ENCODE measurements around the gene AHR. TPM values are rescaled to one million over a fixed set of nuclear protein-coding genes. Genes with fewer than 3 reads are reported as not detected.
"Not testable (repeated sequence)": the region's sequence is repeated elsewhere in the genome, so short reads cannot be mapped to it uniquely, and the experiment has no call there.

The AHR gene
- total RNA-seq, 4 donors from 2014 or later: 129 to 258 (median 149) TPM

DNA sequence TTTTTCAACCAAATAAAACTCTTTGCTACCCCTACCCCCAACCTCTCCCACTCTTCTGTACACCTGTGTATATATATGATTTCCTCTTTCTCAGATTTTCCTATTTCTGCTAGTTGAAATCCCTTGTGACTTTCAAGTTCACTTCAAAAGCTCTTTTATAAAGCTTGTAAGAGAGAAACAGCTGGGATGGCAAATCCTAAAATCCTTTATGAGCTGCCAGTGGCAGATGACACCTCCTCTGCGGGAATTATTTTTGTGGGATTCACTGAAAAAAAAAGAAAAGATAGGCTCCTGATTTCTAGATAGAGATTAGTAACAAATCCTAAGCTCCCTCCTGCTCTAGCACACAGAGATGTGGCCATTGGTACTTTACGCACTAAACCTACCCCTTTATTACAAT is 92.9 kb downstream of the AHR start:
- TF ChIP-seq, protein P1, sequence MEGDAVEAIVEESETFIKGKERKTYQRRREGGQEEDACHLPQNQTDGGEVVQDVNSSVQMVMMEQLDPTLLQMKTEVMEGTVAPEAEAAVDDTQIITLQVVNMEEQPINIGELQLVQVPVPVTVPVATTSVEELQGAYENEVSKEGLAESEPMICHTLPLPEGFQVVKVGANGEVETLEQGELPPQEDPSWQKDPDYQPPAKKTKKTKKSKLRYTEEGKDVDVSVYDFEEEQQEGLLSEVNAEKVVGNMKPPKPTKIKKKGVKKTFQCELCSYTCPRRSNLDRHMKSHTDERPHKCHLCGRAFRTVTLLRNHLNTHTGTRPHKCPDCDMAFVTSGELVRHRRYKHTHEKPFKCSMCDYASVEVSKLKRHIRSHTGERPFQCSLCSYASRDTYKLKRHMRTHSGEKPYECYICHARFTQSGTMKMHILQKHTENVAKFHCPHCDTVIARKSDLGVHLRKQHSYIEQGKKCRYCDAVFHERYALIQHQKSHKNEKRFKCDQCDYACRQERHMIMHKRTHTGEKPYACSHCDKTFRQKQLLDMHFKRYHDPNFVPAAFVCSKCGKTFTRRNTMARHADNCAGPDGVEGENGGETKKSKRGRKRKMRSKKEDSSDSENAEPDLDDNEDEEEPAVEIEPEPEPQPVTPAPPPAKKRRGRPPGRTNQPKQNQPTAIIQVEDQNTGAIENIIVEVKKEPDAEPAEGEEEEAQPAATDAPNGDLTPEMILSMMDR (IDR thresholded peaks at IDR 0.05): no peak
- DNase-seq (ENCODE audit: low spot score) (no peak), ATAC-seq (ENCODE audit: low FRiP score) (no peak)

DNA sequence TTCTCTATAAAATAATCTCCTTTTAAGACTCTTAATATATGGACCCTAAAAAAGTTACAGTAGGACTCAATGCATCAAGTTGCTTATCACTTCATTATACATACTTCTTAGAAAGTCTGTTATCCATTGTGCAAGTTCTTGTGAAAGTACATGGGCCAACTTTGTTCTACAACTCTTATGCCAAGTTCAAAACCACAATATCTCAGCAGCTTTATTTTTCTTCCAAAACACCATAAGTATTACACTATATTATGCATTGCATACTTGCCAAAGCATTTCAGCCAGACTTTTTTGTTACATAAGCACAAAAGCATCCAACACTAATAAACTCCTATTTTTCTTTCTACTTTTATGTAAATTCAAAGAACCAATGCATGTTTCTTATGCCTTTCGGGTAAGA is 94.4 kb downstream of the AHR start:
- DNase-seq (ENCODE audit: low spot score): no peak
- TF ChIP-seq, protein P1 (IDR thresholded peaks at IDR 0.05): no peak
- no peak for ATAC-seq (ENCODE audit: low FRiP score)

DNA sequence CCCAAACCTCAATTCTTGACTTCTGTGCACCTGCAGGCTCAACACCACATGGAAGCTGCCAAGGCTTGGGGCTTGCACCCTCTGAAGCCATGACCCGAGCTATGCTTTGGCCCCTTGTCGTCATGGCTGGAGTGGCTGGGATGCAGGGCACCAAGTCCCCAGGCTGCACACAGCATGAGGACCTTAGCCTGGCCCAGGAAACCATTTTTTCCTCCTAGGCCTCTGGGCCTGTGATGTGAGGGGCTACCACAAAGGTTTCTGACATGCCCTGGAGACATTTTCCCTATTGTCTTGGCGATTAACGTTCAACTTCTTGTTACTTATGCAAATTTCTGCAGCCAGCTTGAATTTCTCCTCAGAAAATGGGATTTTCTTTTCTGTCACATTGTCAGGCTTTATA is 96.1 kb downstream of the AHR start:
- not testable (repeated sequence) for ATAC-seq (ENCODE audit: low FRiP score); DNase-seq (ENCODE audit: low spot score)

Small RNA genes within 50 kb of the gene (small RNA-seq; reads per million reads assigned to genes)
- gene RF00092: not detected

Data from omental fat pad (tissue), 4 donors.